ENCODE measurements around the gene AIG1. TPM values are rescaled to one million over a fixed set of nuclear protein-coding genes. Genes with fewer than 3 reads are reported as not detected.
"Not testable (repeated sequence)": the region's sequence is repeated elsewhere in the genome, so short reads cannot be mapped to it uniquely, and the experiment has no call there.

The AIG1 gene, protein sequence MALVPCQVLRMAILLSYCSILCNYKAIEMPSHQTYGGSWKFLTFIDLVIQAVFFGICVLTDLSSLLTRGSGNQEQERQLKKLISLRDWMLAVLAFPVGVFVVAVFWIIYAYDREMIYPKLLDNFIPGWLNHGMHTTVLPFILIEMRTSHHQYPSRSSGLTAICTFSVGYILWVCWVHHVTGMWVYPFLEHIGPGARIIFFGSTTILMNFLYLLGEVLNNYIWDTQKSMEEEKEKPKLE
- 81.5 TPM for total RNA-seq

DNA sequence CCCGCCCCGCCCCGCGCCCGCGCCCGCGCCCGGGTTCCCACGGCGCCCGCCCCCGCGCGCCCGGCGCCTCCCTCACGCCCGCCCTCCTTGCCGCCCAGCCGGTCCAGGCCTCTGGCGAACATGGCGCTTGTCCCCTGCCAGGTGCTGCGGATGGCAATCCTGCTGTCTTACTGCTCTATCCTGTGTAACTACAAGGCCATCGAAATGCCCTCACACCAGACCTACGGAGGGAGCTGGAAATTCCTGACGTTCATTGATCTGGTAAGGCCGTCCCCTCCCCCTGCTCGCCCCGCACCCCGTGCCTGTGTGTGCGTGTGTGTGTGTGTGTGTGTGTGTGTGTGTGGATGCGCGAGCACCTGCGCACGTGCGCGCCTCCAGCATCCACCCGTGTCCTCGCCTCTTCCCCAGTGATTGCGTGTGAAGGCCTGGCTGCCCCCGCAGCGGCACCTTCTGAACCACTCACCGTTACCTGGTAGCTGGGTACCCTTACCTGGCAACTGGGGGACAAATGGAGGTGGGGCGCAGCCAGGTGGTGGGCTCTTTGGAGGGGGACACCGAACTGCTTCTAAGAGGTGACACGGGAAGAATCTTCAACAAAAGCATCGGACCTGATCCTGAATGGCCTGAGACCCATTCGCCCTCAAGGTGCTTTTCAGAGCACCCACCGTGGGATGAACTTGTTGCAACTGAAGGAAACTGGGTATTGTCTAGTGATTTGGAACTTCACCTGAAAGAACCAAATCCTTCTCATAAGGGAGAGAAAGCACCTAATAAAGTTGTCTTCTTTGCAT is at the start of gene AIG1:
Gene AIG1, plus strand, starts transcription at position 84 of the 791 bp plus-strand sequence. Its CDS starts 37 bp downstream, at position 121.
- DNase-seq (ENCODE audit: low spot score), result peak; percentile 77

DNA sequence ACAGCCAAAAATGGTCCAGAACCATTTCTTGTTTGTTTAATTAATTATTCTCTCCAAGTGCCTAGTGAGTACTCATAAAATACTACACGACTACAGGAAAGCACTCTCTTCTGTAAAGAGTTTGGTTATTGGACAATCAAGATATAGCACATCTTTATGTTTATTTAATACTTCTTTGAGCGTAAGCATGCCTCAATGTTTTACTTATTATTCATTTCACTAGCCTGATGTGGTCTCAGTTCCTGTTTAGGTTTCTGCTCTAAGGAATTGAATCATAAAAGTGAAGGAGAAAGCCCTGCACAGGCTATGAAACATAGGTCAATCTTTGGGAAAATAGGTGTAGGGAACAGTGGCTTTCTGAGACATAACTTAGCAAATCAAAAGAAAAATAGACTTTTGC is 45.9 kb upstream of the AIG1 start:
- DNase-seq (ENCODE audit: low spot score), result no peak

DNA sequence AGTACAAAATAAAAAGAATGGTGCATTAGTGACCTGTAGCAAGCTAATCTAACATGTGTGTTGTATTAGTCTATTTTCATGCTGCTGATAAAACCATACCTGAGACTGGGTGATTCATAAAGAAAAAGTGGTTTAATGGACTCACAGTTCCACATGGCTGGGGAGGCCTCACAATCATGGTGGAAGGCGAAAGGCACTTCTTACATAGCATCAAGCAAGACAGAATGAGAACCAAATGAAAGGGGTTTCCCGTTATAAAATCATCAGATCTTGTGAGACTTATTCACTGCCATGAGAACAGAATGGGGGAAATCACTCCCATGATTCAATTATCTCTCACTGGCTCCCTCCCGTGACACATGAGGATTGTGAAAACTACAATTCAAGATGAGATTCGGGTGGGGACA is 45.4 kb upstream of the AIG1 start:
- no peak for DNase-seq (ENCODE audit: low spot score)

DNA sequence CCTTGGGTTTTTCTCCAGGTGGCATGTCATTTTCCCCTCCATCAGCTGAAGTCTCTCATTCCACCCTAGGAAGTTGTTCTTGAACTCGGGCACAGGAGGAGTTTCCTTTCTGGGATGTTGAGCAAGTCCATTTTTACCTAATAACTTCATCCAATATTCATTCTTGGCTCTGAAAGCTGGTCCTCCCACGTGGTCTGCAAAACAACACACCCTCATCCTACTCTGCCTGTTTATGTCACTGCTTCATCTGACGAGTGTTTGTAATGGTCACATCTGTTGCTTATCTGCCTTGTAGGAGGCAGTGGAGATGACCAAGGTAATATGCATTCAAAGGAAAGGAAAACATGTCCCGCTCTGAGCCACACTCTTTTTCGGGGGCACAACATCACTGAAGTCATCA is 41.7 kb upstream of the AIG1 start:
- DNase-seq (ENCODE audit: low spot score), result no peak

GRCh38 chr6:143020862-143021261 is 39.8 kb upstream of the AIG1 start:
- not testable (repeated sequence) for DNase-seq (ENCODE audit: low spot score)

DNA sequence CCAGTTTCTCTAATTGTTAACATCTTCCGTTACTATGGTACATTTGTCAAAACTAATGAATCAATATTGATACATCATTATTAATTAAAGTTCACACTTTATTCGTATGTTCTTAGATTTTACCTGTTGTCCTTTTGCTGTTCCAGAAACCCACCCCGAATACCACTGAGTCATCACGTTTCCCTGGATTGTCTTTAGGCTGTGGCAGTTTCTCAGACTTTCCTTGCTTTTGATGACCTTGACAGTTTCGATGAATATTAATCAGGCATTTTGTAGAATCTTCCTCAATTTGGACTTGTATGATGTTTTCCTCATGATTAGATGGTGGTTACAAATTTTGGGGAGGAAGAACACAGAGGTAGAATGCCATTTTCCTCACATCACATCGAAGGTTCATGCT is 39.1 kb upstream of the AIG1 start:
- DNase-seq (ENCODE audit: low spot score), result no peak

DNA sequence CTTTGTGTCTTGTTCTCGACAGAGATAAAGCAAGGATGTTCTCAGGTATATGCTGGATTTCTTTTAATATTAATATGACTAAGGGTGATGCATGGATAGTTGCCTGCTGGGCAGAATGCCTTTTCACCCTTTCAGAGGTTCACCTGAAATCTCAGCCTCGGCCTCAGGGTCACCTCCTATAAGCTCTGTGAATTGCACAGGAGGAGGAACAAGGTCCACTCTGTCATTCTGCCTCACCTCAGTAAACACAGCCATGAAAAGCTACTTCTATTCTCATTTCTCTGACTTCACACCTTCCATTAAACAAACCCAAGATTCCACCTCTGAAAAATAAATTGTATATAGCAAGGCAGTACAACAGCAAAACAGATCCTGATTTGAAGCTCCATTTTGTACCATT is 38.1 kb upstream of the AIG1 start:
- no peak for DNase-seq (ENCODE audit: low spot score)

- no peak for DNase-seq (ENCODE audit: low spot score)
These were observed 37.0 kb upstream of the AIG1 start for GRCh38 chr6:143023695-143024094.

DNA sequence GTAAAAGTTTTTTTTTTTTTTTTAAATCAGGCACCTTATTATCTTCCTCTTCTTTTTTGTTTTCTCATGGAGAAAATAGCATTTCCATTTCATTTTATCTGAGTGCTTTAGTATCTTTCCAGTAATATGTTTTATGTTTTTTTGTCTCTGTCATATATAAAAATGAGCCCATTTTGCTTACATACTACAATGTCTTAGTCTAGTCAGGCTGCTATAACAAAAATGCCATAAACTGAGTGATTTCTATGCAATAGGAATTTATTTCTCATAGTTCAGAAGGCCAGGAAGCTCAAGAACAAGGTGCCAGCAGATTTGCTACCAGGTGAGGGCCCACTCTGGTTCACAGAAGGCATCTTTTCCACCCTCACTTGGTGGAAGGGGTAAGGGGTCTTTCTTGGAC is 35.7 kb upstream of the AIG1 start:
- DNase-seq (ENCODE audit: low spot score), result no peak

GRCh38 chr6:143026696-143027449 is 33.8 kb upstream of the AIG1 start:
- no peak for DNase-seq (ENCODE audit: low spot score)

GRCh38 chr6:143034689-143035334 is 25.9 kb upstream of the AIG1 start:
- DNase-seq (ENCODE audit: low spot score), result no peak

- DNase-seq (ENCODE audit: low spot score), result no peak
These were observed 23.2 kb upstream of the AIG1 start for GRCh38 chr6:143037470-143037869.

- DNase-seq (ENCODE audit: low spot score), result no peak
These were observed 21.9 kb upstream of the AIG1 start for GRCh38 chr6:143038833-143039232.

DNA sequence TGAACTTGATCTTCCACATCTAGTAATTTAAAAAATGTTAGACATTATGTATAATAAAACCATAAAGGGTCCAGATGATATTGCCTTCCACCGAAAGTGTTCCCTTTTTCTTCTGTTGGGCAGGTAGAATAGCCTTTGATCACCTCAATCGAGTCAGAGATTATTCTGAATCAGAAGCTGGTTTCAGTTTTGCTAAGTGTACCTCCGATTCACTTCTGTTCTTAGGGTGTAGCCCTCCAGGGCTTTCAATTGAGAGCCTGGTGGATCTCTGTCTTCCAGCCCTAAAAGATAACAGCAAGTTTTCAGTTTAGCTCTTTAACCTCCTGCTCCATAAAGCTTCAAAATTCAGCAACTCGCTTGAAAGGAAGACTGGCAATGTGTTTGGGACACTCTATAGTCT is 21.1 kb upstream of the AIG1 start:
- no peak for DNase-seq (ENCODE audit: low spot score)

- no peak for DNase-seq (ENCODE audit: low spot score)
These were observed 20.7 kb upstream of the AIG1 start for GRCh38 chr6:143040018-143040417.

DNA sequence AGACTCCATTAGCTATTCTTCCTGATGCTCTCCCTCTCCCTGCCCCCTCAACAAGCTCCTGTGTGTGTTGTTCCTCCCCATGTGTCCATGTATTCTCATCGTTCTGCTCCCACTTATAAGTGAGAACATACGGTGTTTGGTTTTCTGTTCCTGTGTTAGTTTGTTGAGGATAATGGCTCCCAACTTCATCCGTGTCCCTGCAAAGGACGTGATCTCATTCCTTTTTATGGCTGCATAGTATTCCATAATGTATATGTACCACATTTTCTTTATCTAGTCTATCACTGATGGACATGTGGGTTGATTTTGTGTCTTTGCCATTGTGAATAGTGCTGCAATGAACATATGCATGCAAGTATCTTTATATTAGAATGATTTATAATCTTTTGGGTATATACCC is 16.3 kb upstream of the AIG1 start:
- not testable (repeated sequence) for DNase-seq (ENCODE audit: low spot score)

DNA sequence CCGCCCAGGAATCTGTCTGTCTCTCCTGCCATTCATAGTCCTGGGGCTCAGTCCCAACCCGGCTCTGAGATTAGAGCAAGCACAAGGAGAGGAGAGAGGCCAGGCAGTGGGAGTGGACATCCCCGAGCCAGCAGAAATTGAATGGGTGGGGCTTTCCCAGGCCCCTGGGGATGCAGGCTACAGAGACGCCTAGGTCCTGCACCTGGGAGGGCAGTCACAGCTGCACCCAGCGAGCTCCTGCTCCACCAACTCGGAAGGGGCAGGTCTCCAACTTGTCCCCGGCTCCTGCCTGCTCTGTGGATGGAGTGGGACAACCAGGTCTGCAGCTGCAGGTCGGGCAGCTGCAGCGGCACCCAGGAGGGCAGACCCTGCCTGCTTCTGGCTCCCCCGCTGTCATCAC is 11.1 kb upstream of the AIG1 start:
- no peak for DNase-seq (ENCODE audit: low spot score)

DNA sequence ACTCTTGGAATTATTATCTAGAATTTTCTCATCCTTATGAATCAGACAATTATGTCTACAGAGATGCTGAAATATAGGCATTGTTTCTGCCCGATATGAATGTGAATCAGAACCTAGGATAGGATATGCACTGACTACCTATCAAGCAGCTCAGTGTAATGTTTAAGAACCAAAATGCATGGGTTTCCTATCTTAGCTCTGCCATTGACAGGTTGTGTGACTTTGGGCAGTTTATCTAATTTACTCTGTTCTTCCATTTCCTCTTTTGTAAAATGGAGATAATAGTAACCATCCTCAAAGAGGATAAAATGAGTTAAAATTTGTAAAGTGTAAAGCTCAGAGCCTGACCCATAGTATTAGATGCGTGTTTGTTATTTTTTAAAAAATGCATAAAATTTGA is 10.2 kb upstream of the AIG1 start:
- DNase-seq (ENCODE audit: low spot score), result no peak

GRCh38 chr6:143052282-143052681 is 8.4 kb upstream of the AIG1 start:
- no peak for DNase-seq (ENCODE audit: low spot score)

- no peak for DNase-seq (ENCODE audit: low spot score)
These were observed 6.8 kb upstream of the AIG1 start for GRCh38 chr6:143053856-143054255.

GRCh38 chr6:143054329-143054728 is 6.4 kb upstream of the AIG1 start:
- no peak for DNase-seq (ENCODE audit: low spot score)

DNA sequence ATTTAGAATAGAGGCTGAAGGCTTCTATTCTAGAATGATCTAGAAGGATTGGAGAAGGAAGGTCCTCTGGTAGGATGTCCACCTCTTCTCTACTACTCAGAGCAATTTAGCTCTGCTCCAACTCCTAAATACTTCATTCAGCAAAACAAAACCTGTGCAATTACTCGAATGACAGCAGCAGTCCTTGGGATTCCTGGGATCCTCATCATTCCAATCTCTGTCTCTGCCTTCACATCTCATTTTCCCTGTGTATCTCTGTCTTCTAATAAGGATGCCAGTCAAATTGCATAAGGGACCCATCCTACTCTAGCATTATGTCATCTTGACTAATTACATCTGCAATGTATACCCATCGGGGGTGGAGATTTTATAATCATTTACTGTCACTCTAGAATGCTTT is 5.5 kb upstream of the AIG1 start:
- DNase-seq (ENCODE audit: low spot score), result no peak
